TTC549 (cell line): ENCODE data around the gene NFASC.

ENCODE experiments used
- FAIRE-seq: peaks from 2 replicates; lab custom pipeline; 2012; peaks lifted over from hg19 to GRCh38; lab: Jason Lieb, UNC

The NFASC gene

DNA sequence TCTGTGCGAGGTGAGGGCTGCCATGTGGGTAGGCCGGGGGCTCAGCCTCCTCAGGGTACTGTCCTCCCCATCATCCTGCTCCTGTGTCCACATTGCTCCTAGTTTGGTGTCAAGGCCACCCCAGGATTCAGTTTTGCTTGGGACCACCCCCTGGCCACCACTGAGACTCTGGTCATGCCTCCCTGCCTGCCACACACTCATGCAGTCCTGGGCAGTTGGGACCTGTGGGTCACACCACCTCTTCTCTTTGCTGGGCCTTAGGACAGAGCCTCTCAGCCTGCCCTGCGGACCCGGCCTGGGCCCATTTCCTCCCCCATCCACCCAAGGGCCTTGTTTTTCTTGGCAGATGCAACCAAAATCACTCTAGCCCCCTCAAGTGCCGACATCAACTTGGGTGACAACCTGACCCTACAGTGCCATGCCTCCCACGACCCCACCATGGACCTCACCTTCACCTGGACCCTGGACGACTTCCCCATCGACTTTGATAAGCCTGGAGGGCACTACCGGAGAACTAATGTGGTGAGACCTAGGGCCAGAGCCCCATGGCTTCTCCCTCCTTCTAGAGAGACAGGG is 194.2 kb downstream of the NFASC start:
- no peak for FAIRE-seq

GRCh38 chr1:205065666-205066065 is 195.0 kb downstream of the NFASC start:
- FAIRE-seq, result no peak

DNA sequence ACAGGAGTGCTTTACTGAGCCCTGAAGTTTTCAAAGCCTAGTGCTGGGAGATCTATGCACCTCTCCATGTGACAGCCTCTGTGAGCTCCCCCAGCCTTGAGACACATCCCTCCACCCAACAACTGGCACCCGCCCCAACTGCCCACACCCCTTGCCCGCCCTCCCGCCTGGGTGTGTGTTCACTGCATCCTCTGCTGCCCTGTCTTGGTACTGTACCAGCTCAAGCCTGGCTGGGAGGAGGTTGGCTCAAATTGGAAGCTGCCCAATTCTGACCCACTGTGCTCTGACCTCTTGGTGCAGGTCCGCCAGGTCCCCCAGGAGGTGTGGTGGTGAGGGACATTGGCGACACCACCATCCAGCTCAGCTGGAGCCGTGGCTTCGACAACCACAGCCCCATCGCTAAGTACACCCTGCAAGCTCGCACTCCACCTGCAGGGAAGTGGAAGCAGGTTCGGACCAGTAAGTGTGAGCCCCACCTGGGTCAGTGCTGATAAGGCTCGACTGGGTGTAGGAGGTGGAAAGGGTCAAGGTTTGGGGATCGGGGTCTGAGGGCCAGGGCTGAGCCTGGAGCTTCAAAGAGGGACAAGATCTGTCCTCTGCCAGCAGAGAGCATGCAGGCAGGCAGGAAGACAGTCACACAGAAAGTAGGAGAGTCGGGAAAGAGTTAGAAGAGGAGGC is 195.6 kb downstream of the NFASC start:
- FAIRE-seq, result no peak

- no peak for FAIRE-seq
These were observed 196.4 kb downstream of the NFASC start for GRCh38 chr1:205067031-205067430.

DNA sequence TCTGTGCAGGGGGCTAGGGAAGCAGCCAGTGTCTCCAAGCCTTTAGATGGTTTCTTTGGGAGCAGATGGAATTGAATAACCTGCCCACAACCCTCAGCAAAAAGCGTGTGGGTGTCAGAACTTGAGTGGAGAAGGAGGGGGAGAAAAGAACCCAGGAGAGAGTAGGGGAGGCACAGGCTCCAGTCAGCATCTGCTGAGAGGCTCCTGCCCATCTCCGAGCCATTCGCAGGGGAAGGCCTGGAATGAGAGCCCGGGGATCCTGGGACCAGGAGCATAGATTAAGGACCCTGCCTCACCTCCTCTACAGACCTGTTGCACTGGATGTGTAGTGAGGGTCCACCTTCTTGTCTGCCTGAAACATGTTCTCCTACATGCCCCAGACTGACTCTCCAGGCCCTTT is 197.3 kb downstream of the NFASC start:
- FAIRE-seq, result no peak

DNA sequence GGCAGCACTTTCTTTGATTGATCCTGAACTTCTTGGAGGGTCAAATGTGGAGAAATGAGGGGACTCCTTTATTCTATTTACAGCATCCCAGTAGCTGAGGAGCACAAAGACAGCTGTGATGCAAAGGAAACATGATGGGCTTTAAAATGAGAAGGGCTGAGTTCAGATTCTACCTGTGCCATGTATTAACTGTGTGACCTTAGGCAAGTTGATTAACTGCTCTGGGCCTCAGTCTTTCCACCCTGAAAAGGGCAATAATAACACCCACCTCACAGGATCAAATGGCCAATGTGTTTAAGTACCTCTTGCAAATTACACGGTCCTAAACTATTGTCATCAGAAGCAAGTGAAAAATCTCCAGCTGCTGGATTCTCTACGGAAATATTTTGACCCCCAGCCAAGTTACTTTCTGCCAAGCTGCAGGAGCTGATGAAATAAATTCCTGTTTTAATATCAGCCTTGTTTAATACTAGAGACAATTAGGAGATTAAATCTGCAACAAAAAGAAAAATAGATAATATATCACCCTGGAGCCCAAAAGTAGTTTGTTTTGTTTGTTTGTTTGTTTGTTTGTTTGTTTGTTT is 197.9 kb downstream of the NFASC start:
- no peak for FAIRE-seq

DNA sequence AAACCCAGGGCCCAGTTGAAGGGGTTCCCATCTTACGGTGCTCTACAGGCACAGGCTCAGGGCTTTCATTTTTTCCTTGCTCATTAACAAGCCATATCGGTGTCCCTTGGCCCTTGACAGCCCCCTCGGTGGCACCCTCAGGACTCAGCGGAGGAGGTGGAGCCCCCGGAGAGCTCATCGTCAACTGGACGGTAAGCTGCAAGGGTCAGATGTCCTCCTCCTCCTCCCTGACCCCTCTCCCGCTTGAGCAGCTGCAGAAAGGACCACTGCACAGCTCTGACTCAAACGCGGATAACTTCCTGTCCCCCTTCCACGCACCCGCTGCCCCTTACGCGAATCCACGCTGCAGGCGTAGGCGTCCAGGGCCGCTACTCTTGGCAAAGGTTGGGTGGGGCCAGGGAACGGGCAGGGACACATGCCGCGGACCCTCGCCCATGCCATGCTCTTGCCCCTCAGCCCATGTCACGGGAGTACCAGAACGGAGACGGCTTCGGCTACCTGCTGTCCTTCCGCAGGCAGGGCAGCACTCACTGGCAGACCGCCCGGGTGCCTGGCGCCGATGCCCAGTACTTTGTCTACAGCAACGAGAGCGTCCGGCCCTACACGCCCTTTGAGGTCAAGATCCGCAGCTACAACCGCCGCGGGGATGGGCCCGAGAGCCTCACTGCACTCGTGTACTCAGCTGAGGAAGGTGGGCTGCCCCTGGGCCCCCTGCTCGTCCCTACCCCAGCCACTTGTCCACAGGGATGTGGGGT is 198.9 kb downstream of the NFASC start:
- FAIRE-seq, result no peak

GRCh38 chr1:205071028-205071409 is 200.4 kb downstream of the NFASC start:
- no peak for FAIRE-seq

DNA sequence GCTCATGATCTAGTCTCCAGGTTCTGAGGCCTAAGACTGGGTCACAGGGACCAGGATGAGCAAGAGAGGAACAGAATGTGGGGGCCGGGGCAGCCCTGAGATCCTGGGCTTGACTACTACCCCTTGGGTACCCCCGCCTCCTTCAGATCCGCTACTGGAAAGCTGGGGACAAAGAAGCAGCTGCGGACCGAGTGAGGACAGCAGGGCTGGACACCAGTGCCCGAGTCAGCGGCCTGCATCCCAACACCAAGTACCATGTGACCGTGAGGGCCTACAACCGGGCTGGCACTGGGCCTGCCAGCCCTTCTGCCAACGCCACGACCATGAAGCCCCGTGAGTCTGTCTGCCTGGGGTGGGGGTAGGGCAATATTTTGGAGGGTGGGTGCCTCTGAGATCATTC is 201.1 kb downstream of the NFASC start:
- no peak for FAIRE-seq

DNA sequence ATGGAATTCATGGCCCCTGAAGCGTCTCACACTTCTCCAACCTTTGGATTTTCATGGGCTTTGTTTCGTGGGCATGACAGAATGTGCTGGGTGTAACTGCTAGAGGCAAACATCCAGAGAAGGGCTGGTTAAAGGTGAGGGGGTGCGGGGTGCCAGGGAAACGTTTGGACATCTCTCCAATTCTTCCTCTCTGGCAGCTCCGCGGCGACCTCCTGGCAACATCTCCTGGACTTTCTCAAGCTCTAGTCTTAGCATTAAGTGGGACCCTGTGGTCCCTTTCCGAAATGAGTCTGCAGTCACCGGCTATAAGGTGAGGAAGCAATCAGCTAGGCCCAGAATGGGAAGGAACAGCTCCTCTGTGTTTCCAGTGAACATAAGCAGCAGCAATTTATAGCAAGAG is 201.6 kb downstream of the NFASC start:
- no peak for FAIRE-seq
